SK-N-SH (cell line): ENCODE data around the gene EDN2. TPM values are rescaled to one million over a fixed set of nuclear protein-coding genes. Genes with fewer than 3 reads are reported as not detected.

Source experiments
- CTCF ChIA-PET: fragments of 300-600, 350-600 bp; formaldehyde crosslinking; extraction: SDS; loops from one replicate; lab custom pipeline; 2021; lab: Yijun Ruan, JAX
- POLR2A ChIA-PET: fragments of 350-600 bp; sonication (Branson Sonifier 250); formaldehyde crosslinking; extraction: SDS; loops from one replicate; lab custom pipeline; 2020; ENCODE audit warnings: antibody characterized with exemption, inconsistent platforms; lab: Yijun Ruan, JAX
- DNase-seq: peaks from one replicate; pipeline ENCODE4 v3.0.0; 2012
- H2AFZ ChIP-seq: fragments of 200-600 bp; sonication (generic); 2 replicates; pipeline ENCODE4 v1.8.1; 2016; ENCODE audit warnings: antibody characterized with exemption, mild to moderate bottlenecking, low read depth
- H3F3A ChIP-seq: fragments of 200-600 bp; sonication (generic); replicated peaks from 2 replicates; pipeline ENCODE3; 2016; ENCODE audit warnings: antibody characterized with exemption, mild to moderate bottlenecking; ENCODE audit not compliant: insufficient read depth
- H3K27ac ChIP-seq, 2 experiments: fragments of 200-500 bp in 1 of 2; fragments of 200-600 bp in 1 of 2; sonication (Bioruptor generic) in 1 of 2; sonication (generic), shearing (Covaris generic) in 1 of 2; 2 replicates each; pipeline versions ENCODE4 v1.5.1 to v1.6.1; 2014 to 2016; ENCODE audit warnings: low read depth in 2 of 2, inconsistent platforms in 1 of 2, low read length in 1 of 2, mild to moderate bottlenecking in 1 of 2, mixed read lengths in 1 of 2
- H3K27me3 ChIP-seq: fragments of 200-600 bp; sonication (generic), shearing (Covaris generic); 2 replicates; pipeline ENCODE4 v1.6.1; 2016; ENCODE audit warnings: mixed run types; ENCODE audit not compliant: insufficient read depth
- H3K36me3 ChIP-seq, 2 experiments: fragments of 200-500 bp in 1 of 2; fragments of 200-600 bp in 1 of 2; sonication (Bioruptor generic) in 1 of 2; sonication (generic) in 1 of 2; replicated peaks in 1 of 2; 2 replicates each; pipeline versions ENCODE3 to v1.5.1; 2014 to 2016; ENCODE audit warnings: low read length in 1 of 2, mild to moderate bottlenecking in 1 of 2; ENCODE audit not compliant: insufficient read depth in 2 of 2, control insufficient read depth in 1 of 2
- H3K4me1 ChIP-seq, 2 experiments: fragments of 200-500 bp in 1 of 2; fragments of 200-600 bp in 1 of 2; sonication (Bioruptor generic) in 1 of 2; sonication (generic), shearing (Covaris generic) in 1 of 2; 2 replicates each; pipeline versions ENCODE4 v1.5.1 to v1.6.1; 2014 to 2016; ENCODE audit warnings: low read depth in 1 of 2, low read length in 1 of 2, mixed run types in 1 of 2; ENCODE audit not compliant: insufficient read depth in 2 of 2, control insufficient read depth in 1 of 2
- H3K4me2 ChIP-seq: fragments of 200-600 bp; sonication (generic), shearing (Covaris generic); 2 replicates; pipeline ENCODE4 v1.6.1; 2017; ENCODE audit warnings: mixed run types
- H3K4me3 ChIP-seq, 2 experiments: fragments of 200-500 bp in 1 of 2; fragments of 200-600 bp in 1 of 2; sonication (Bioruptor generic) in 1 of 2; sonication (generic), shearing (Covaris generic) in 1 of 2; 2 replicates each; pipeline versions ENCODE4 v1.5.1 to v1.8.1; 2014 to 2016; ENCODE audit warnings: low read depth in 2 of 2, inconsistent platforms in 1 of 2, low read length in 1 of 2, mild to moderate bottlenecking in 1 of 2, mixed read lengths in 1 of 2, moderate library complexity in 1 of 2
- H3K79me2 ChIP-seq: fragments of 200-600 bp; sonication (generic); 2 replicates; pipeline ENCODE4 v1.8.1; 2017; ENCODE audit warnings: mild to moderate bottlenecking; ENCODE audit not compliant: insufficient read depth
- H3K9ac ChIP-seq: fragments of 200-600 bp; sonication (generic); 2 replicates; pipeline ENCODE4 v1.6.1; 2017; ENCODE audit warnings: mixed run types
- H3K9me2 ChIP-seq: fragments of 200-600 bp; sonication (generic); 2 replicates; pipeline ENCODE4 v1.6.1; 2017; ENCODE audit warnings: mixed run types
- H3K9me3 ChIP-seq: fragments of 200-600 bp; sonication (generic); 2 replicates; pipeline ENCODE4 v1.6.1; 2017; ENCODE audit warnings: mixed run types, mild to moderate bottlenecking, moderate library complexity
- H4K20me1 ChIP-seq: fragments of 200-600 bp; sonication (generic); 2 replicates; pipeline ENCODE4 v1.6.1; 2017; ENCODE audit warnings: mild to moderate bottlenecking, mixed run types; ENCODE audit not compliant: insufficient read depth
- FOSL2 ChIP-seq: IDR thresholded peaks from 2 replicates; pipeline ENCODE4 v1.4.0; 2012; ENCODE audit warnings: low read depth, mild to moderate bottlenecking, moderate library complexity, borderline replicate concordance
- GATA2 ChIP-seq: sonication (generic); formaldehyde crosslinking; IDR thresholded peaks from 2 replicates; pipeline ENCODE4 v1.5.0; 2020; ENCODE audit warnings: mild to moderate bottlenecking, missing genetic modification reagents
- RAD21 ChIP-seq: IDR thresholded peaks from 2 replicates; pipeline ENCODE4 v1.6.1; 2012; ENCODE audit warnings: mild to moderate bottlenecking, low read length
- TAF1 ChIP-seq: IDR thresholded peaks from 2 replicates; pipeline ENCODE4 v1.6.1; 2012; ENCODE audit warnings: low read depth, mild to moderate bottlenecking, low read length, moderate library complexity, borderline replicate concordance
- YY1 ChIP-seq: IDR thresholded peaks from 2 replicates; pipeline ENCODE4 v1.4.0; 2012; ENCODE audit warnings: low read depth, mild to moderate bottlenecking
- WGBS: methylation state at CpG from one replicate; pipeline ENCODE4 v1.1.6; 2017; ENCODE audit warnings: low lambda C conversion rate; 5-methylcytosine and 5-hydroxymethylcytosine counted together
- polyA plus RNA-seq, 3 experiments: library from polyadenylated mRNA; depleted of rRNA; stranded (reverse); fragments of >200 nt; gene quantifications; 2 replicates each; pipeline ENCODE4 v1.2.3, GENCODE V29; 2012
- TF ChIP-seq, protein P1 (sequence below): fragments of 200-600 bp; sonication (generic); IDR thresholded peaks from 2 replicates; pipeline ENCODE4 v1.6.1; 2017; ENCODE audit warnings: antibody characterized with exemption, mild to moderate bottlenecking, moderate library complexity
- TF ChIP-seq, protein P2 (sequence below): IDR thresholded peaks from 2 replicates; pipeline ENCODE4 v1.6.1; 2012; ENCODE audit warnings: mild to moderate bottlenecking, low read depth, low read length, moderate library complexity

The EDN2 gene
- polyA plus RNA-seq, 1 of the 3 experiments (the other 2 are of a cell fraction) = 0.97 TPM

DNA sequence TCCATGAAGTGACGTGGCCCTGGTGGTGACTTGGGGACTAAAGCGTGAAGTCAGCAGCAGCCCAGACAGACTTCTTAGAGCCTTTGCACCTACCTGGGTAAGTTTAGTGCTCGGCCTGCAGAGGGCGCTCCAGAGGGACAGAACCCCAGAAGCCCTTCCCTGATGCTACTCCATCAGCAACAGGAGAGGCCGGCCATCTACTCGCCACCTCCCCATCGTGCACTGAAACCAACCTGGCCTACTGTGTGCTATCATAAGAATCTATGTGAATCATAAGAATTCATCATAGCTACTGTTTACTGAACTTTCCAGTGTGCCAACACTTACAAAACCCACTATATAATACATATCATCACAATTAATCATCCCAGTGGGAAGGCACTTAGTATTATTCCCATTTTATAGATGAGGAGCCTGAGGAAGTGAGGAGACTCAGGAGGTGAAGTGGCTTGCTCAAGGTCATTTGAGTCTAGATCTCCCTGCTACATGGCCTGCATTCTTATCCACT lies 7.9 kb upstream of the EDN2 start:
- H3K9me2 ChIP-seq = no peaks in the 10 kb centered on the region
- POLR2A ChIA-PET = no interaction called here
- CTCF ChIA-PET = interaction anchor here (0.6 to 8.6 kb wide), 14 partner anchors 10 to 255 kb away, joined by 3 to 93 read pairs (median 4); partner anchors contain the start of gene EDN2
- DNase-seq = no peak
- H3K4me1 ChIP-seq = peaks cover 5 to 19% of the 10 kb centered on the region in 2 experiments; a peak in 1 of 4 replicates
- no peak overlapping the region for H3K4me2 ChIP-seq
- no peaks in the 10 kb centered on the region for H3K9me3 ChIP-seq
- no peaks in the 10 kb centered on the region for H3K36me3 ChIP-seq
- no peaks in the 10 kb centered on the region for H3K27me3 ChIP-seq
- TF ChIP-seq TAF1 = no peak
- TF ChIP-seq, protein P1, sequence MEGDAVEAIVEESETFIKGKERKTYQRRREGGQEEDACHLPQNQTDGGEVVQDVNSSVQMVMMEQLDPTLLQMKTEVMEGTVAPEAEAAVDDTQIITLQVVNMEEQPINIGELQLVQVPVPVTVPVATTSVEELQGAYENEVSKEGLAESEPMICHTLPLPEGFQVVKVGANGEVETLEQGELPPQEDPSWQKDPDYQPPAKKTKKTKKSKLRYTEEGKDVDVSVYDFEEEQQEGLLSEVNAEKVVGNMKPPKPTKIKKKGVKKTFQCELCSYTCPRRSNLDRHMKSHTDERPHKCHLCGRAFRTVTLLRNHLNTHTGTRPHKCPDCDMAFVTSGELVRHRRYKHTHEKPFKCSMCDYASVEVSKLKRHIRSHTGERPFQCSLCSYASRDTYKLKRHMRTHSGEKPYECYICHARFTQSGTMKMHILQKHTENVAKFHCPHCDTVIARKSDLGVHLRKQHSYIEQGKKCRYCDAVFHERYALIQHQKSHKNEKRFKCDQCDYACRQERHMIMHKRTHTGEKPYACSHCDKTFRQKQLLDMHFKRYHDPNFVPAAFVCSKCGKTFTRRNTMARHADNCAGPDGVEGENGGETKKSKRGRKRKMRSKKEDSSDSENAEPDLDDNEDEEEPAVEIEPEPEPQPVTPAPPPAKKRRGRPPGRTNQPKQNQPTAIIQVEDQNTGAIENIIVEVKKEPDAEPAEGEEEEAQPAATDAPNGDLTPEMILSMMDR = peak; percentile 65
- TF ChIP-seq, all 33 proteins: peak for 1
- Histone ChIP-seq H3K4me3 (no peak overlapping the region), H4K20me1 (no peaks in the 10 kb centered on the region), H3K79me2 (no peaks in the 10 kb centered on the region), H3F3A (peaks cover 8% of the 10 kb centered on the region), H3K9ac (no peak overlapping the region), H3K27ac (0 out of 4 replicates have a peak overlapping the region, but pooled peaks of 1 of the 2 experiments have one; percentile 47), H2AFZ (no peak overlapping the region)
- WGBS = 78% methylated on average over 5 of the region's 7 CpGs

DNA sequence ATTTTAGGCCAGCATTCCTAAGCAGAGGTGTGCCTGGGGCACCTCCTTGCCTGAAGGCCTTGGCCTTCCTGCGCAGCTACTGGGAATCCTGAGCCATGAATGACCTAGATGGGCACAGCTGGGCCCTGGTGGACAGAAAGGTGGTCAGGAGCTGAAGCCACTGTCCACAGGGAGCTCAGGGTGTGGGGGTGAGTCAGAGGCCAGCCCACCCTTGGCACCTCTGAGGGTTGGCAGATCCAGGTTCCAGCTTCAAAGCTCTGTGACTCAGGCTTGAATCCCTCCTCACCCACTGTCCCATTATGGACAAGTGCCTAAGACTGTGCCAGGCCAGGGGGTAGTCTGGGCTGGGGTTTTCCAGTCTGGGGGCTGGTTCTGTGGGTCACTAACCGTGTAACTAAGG lies 6.4 kb upstream of the EDN2 start:
- no peak for DNase-seq
- Histone ChIP-seq H3K9me3 (no peaks in the 10 kb centered on the region), H3K79me2 (no peaks in the 10 kb centered on the region), H3K9ac (no peak overlapping the region), H2AFZ (no peak overlapping the region), H3K27ac (no peak overlapping the region), H3K27me3 (no peaks in the 10 kb centered on the region), H3K36me3 (no peaks in the 10 kb centered on the region), H3F3A (peaks cover 14% of the 10 kb centered on the region), H3K9me2 (no peaks in the 10 kb centered on the region), H3K4me1 (peaks cover 19 to 20% of the 10 kb centered on the region in 2 experiments; a peak in 3 of 4 replicates), H3K4me3 (no peak overlapping the region), H3K4me2 (no peak overlapping the region), H4K20me1 (no peaks in the 10 kb centered on the region)
- CTCF ChIA-PET = interaction anchor here (1.0 to 8.6 kb wide), 7 partner anchors 10 to 208 kb away, joined by 3 to 93 read pairs (median 6); partner anchors contain the start of gene EDN2
- TF ChIP-seq, protein P2, sequence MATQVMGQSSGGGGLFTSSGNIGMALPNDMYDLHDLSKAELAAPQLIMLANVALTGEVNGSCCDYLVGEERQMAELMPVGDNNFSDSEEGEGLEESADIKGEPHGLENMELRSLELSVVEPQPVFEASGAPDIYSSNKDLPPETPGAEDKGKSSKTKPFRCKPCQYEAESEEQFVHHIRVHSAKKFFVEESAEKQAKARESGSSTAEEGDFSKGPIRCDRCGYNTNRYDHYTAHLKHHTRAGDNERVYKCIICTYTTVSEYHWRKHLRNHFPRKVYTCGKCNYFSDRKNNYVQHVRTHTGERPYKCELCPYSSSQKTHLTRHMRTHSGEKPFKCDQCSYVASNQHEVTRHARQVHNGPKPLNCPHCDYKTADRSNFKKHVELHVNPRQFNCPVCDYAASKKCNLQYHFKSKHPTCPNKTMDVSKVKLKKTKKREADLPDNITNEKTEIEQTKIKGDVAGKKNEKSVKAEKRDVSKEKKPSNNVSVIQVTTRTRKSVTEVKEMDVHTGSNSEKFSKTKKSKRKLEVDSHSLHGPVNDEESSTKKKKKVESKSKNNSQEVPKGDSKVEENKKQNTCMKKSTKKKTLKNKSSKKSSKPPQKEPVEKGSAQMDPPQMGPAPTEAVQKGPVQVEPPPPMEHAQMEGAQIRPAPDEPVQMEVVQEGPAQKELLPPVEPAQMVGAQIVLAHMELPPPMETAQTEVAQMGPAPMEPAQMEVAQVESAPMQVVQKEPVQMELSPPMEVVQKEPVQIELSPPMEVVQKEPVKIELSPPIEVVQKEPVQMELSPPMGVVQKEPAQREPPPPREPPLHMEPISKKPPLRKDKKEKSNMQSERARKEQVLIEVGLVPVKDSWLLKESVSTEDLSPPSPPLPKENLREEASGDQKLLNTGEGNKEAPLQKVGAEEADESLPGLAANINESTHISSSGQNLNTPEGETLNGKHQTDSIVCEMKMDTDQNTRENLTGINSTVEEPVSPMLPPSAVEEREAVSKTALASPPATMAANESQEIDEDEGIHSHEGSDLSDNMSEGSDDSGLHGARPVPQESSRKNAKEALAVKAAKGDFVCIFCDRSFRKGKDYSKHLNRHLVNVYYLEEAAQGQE = no peak
- TF ChIP-seq, protein P1 = no peak
- no peak for TF ChIP-seq FOSL2
- TF ChIP-seq RAD21 = no peak
- TF ChIP-seq YY1 = no peak
- TF ChIP-seq GATA2 (CRISPR knock-in tag) = no peak
- 43% methylated on average over 1 of the region's 2 CpGs for WGBS
- POLR2A ChIA-PET = no interaction called here
